GM21717 (cell line): ENCODE results near the gene PCDHGA3.
"Not testable (repeated sequence)": the region's sequence is repeated elsewhere in the genome, so short reads cannot be mapped to it uniquely, and the experiment has no call there.

Source experiments
- ATAC-seq: cut with Tn5 transposase; IDR thresholded peaks from one replicate; pipeline ENCODE4 v1.9.1; 2021; ENCODE audit warnings: mild to moderate bottlenecking, moderate library complexity; ENCODE audit not compliant: unreplicated experiment

Gene PCDHGA3

DNA sequence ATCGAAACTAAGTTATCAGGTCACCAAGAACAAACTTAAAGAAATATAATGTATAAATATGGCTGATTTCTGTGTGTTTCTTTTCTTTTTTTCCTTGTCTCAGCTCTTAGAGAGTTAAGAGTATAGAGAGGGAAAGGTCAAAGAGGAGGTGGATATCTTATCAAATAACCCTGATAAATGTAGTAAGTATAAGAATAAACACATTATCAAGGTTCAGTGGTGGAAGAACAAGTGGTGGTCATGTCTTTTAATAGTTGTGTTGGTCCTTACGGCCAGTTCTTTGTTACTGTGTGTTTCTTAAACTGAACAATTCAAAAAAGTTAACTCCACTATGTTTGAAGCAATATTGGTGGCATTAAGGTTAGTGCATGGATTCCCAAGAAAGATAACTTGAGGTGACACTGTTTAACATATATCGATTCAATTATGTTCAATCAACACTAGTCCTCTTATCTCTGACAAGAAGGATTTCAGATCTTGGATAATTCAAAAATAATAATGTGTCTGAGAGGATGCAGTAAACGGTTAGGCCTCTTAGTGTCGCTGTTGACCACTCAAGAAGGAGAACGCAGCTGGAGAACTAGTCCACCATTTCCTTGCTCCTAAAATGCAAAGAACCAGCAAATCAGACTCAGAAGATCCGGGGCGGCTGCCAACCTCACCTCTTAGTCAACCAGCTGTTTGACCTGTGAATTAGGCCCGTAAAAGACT, at the start of gene PCDHGA3:
PCDHGA3 (plus strand) TSS at position 588 of the 711 bp plus-strand sequence. CDS start 205 bp downstream, outside the sequence.
- ATAC-seq: no peak

DNA sequence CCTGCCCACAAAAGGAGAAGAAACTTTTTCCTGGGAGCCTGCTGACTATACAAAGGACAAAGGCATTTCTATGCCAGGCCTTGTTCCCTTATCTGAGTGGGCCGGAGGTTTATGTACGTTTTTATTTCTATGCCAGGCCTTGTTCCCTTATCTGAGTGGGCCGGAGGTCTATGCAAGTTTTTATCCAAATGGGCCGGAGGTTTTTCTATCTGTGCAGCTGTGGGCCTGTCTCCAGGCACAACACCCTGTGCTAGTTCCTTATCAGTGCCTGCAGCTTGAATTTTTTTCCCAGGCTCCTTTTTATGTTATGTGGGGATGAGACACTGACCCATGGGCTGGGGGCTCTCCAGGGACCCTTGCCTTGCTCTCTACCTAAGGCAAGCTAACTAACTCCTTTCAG, 45.3 kb upstream of the PCDHGA3 start:
- no peak for ATAC-seq

DNA sequence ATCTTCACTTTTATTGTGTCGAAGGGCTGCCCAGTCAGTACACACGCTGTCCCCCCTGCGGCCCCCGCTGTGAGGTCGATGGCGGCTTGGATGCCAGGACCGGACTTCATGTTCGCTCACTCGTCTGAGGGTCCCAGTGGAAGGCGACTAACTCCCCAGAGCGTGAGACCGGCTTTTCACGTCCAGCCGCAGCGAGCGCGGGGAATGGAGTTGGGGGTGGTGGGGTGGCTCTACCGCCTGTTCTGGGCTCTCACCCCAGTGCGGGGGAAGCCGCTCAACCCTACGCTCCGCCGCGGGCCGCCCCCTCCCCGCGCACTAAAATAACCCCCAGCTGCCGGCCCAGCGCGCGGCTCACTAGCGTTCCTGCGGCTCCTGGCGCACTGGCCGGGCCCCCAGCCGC, 39.9 kb upstream of the PCDHGA3 start, which contains the start of gene SLC25A2:
SLC25A2 (minus strand) TSS at position 294 of the 400 bp plus-strand sequence; CDS start at position 110, 184 bp downstream.
- ATAC-seq: no peak

DNA sequence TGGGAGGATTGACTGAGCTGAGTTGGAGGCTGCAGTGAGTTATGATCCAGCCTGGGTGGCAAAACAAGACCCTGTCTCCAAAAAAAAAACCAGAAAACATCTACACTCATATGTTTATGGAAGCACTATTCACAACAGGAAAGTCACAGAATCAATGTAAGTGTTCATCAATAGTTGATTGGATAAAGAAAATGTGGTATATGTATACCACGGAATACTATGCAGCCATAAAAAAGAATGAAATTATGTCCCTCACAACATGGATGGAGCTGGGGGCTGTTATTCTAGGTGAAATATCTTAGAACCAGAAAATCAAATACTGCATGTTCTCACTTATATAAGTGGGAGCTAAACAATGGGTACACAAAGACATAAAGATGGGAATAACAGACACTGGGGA, 37.0 kb upstream of the PCDHGA3 start:
- no peak for ATAC-seq

DNA sequence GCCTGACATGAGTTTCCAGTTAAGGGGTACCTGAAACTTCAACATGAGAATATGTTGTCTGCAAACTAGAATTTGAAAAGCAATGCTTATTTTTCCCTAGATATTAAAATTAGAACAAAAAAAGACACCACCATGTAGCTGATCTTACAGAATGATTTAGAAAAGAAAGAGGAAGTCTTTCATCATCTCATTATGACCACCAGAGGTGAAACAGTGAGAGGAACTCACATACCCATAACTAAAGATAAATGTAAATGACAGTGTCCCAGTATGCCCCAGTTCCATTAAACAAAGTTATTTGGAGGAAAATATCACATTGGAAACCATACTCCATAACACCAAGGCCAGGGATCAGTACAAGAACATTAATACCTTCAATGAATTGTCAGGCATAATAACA, 29.9 kb upstream of the PCDHGA3 start:
- ATAC-seq: no peak

DNA sequence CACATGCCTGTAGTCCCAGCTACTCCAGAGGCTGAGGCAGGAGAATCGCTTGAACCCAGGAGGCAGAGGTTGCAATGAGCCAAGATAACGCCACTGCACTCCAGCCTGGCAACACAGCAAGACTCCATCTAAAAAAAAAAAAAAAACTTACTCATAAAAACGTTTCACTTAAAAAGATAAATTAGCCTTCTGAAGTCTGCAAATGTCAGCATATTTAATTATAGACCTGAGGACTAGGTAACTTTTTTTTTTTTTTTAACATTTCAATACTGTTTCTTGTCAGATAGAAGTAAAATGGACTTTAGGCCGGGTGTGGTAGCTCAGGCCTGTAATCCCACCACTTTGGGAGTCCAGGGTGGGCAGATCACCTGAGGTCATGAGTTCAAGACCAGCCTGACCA, 26.7 kb upstream of the PCDHGA3 start:
- ATAC-seq: not testable (repeated sequence)

DNA sequence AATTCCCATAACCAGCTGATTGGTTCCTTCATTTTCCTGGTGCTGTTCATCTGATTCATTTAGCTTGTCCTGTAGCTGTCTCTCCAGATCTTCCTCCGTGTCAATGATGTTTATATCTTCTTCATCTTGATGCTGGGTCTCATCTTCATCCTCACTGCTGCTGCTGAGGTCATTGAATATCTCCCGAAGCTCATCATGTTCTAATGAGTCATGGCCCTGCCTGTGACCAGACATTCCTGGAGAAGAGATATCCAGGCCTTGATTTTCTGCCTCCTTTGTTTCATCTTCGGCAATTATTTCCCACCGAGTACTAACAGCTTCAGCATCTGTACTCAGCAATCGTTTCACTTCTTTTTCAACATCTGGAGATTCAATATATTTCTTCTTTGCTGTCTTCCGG, 24.4 kb upstream of the PCDHGA3 start:
- no peak for ATAC-seq

DNA sequence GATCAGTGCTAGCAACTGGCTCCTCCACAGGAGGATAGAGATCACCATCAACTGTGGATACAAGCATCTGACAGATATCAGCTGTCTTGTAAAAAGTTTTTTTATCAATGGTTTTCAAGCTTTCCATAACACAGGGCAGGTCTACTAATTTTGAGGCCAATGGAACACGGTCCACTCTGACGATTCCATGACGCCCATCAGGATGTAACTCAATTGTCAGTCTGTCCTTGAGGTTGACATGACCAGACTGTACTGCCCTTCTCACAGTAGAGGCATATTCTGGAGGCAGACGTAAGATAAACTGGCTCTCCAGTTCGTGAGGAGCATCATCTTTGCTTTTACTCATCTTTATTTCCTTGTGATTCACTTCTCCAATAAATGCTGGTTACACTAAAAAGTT, 23.9 kb upstream of the PCDHGA3 start:
- ATAC-seq: no peak

DNA sequence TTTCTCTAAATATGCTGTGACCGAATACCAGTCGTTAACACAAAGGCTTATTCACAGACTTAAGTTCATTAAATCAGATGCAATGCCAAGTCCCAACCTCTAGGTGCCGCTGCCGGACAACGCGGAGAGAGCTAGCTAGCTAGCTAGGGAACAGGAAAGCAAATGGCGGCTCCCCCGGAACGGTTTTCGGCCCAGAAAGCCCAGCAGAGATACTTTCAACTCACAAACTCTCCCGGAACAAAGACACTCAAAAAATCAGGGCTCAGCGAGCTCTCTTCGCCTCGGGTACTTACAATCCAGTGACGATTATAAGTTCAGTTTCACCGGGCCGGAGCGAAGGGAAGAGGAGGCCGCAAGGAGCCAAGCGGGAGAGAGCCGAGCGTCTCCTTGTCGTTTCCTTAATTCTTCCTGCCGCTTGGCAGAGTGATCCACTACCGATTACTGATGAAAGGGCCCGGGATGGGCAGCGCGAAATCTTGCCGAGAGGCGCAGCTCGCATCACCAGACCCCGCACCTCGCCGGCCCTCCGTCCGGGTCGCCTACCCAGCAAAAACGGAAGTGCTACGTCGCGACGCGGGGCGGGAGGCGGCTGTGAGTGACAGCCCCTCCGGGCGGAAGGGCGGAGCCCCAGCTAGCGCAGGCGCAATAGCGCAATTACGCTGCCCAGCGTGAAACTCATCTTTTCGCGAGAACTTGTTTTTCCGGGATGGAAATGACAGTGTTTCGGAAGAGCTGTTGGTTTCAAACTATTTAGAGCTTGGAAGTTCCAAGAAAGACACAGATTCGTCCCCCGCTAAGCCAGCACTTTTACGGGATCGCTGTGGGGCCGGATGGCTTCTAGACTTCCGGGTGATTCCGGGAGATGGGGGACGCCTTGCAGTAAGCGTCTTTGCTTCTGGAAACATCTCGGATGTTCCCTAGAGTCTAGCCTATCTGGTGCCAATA, 23.1 kb upstream of the PCDHGA3 start, which contains the start of gene TAF7:
TAF7 (minus strand) TSS at position 560 of the 945 bp plus-strand sequence. CDS start 740 bp downstream, outside the sequence.
- peak; percentile 93 for ATAC-seq

DNA sequence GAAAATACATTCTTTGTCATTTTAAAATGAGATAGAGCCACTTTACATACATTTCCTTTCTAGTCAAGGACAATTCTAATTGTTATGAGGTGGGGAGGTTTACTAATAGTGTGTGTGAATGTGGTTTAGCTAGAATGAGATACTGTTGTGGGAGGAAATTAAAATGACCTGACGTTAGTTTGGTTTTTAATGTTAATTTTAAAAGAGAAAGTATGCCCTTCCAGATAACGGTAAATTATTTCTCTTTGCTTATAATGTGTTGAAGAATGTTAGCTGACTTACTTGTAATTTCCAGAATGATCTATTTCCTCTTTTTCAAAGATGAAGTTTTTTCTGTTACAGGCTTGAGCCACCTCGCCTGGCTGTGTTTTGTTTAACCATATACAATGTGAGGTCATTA, 21.4 kb upstream of the PCDHGA3 start:
- ATAC-seq: no peak

DNA sequence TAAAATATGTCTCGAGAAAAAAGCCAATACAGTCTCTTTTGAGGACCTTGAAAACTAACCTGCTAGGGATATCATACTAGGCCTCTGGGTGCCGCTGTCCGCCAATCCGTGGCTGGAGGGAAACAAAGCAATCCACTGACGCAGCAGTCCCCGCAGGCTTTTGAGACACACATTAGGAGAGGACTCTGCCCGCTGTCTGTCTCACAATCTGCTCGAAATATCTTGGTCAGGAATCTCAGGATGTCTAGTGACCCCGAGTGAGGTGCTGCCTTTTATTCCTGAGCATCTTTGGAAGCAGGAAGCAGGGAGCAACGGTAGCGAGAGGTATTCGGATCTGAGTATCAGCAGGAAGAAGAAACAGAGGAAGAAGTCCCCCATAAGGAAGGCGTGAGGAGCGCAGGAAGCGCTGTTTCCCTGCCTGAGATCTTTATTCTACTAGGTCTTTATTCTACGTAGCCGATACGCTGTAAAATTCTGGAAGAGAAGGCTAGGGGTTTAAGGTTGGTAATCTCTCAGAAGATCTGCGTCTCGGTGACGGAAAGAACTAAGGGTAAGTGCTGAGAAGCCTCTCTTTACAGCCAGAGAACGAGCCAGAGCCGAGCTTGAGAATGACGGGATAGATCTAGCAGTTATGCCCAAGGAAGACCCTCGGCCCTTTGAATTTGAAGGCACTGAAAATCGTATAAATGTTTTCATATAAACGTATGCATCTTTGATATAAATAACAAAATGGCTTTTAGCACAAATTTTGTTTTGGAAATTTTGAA, 17.4 kb upstream of the PCDHGA3 start:
- peak; percentile 82 for ATAC-seq

DNA sequence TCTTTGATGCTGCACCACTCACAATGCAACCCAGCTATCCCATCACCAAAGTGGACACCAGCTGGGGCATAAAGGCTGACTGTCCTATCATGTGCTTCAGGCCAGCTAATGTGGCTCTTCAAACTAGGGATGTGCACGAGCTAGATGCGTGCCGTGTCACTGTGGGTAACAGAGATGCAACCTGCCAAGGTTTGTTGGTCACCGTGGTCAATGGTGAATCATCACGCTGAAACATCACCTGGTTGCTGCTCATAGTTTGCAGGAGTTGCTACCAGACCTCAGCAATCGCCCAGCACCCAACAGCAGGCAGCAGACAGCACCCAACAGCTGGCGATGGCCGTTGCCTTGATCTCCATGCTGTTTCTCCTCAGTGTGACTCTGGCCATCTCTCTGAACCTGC, 15.4 kb upstream of the PCDHGA3 start:
- no peak for ATAC-seq

DNA sequence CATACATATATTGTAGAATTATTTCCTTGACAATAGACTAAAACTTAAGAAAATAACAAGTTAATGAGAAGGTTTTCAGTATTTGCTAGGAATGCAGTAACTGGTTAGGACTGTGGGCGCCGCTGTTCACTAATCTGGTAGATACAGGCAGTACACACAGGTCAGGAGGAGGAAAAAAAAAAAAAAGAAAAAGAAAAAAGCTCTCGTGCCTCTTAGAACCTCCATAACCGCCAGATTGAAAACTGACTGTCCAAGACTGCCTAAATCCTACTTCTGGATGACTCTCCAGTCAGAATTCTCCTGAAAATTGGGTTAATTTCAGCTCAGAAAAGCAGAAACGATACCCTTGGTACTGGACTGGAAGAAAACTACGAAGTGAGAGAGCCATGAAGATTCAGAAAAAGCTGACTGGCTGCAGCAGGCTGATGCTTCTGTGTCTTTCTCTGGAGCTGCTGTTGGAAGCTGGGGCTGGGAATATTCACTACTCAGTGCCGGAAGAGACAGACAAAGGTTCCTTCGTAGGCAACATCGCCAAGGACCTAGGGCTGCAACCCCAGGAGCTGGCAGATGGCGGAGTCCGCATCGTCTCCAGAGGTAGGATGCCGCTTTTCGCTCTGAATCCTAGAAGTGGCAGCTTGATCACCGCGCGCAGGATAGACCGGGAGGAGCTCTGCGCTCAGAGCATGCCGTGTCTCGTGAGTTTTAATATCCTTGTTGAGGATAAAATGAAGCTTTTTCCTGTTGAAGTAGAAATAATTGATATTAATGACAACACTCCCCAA, 13.1 kb upstream of the PCDHGA3 start, which contains the start of gene PCDHGA1:
PCDHGA1 (plus strand) TSS at position 216 of the 782 bp plus-strand sequence.
- ATAC-seq: no peak

DNA sequence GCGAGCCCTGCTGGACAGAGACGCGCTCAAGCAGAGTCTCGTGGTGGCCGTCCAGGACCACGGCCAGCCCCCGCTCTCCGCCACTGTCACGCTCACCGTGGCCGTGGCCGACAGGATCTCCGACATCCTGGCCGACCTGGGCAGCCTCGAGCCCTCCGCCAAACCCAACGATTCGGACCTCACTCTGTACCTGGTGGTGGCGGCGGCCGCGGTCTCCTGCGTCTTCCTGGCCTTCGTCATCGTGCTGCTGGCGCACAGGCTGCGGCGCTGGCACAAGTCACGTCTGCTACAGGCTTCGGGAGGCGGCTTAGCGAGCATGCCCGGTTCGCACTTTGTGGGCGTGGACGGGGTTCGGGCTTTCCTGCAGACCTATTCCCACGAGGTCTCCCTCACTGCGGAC, 11.1 kb upstream of the PCDHGA3 start:
- ATAC-seq: not testable (repeated sequence)

DNA sequence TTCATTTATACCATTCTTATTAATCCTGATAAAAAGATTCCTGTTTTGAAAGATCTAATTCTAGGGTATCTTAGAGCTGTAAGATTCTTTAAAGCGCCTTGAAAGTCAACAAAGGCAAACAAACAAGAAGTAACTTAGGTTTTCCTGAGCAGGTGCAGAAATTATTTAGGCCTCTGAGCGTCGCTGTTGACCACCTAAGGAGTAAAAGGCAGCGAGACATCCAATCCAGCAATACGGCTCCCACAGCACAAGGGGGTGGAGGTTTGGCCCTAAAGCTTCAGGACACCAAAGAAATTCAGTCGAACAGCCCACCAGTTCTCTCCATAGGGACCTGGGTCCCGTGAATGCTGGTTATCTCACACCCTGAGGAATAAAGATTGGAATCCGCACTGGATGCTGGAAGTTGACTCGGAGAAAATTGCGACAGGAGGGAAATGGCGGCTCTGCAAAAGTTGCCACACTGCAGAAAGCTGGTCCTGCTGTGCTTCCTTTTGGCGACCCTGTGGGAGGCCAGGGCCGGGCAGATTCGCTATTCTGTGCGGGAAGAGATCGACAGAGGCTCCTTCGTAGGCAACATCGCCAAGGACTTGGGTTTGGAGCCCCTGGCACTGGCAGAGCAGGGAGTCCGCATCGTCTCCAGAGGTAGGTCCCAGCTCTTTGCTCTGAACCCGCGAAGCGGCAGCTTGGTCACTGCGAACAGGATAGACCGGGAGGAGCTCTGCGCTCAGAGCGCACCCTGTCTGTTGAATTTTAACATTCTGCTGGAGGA, 4.9 kb upstream of the PCDHGA3 start, which contains the start of gene PCDHGA2:
PCDHGA2 (plus strand) TSS at position 223 of the 769 bp plus-strand sequence.
- no peak for ATAC-seq

DNA sequence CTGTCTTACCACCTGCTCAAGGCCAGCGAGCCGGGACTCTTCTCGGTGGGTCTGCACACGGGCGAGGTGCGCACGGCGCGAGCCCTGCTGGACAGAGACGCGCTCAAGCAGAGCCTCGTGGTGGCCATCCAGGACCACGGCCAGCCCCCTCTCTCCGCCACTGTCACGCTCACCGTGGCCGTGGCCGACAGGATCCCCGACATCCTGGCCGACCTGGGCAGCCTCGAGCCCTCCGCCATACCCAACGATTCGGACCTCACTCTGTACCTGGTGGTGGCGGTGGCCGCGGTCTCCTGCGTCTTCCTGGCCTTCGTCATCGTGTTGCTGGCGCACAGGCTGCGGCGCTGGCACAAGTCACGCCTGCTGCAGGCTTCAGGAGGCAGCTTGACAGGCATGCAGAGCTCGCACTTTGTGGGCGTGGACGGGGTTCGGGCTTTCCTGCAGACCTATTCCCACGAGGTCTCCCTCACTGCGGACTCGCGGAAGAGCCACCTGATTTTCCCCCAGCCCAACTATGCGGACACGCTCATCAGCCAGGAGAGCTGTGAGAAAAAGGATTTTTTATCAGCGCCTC, 2.8 kb upstream of the PCDHGA3 start:
- not testable (repeated sequence) for ATAC-seq

DNA sequence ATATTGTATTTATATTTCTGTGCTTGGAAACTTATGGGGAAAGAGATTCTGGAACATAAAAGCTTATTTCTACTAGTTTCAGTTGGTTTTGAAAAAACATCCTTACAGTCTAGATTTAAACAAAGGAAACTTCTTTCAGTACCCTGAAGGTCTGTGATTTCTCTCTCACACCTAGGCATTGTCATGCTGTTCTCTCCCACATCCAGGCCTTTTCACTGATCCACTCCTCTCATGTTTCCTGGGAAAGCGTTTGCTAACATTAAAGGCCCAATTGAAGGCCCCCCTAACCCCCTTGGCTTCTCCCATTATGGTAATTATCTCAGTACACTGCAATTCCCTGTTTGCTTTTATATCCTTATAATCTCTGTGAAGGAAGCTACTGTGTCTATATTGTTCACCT, 856 bp upstream of the PCDHGA3 start:
- no peak for ATAC-seq

DNA sequence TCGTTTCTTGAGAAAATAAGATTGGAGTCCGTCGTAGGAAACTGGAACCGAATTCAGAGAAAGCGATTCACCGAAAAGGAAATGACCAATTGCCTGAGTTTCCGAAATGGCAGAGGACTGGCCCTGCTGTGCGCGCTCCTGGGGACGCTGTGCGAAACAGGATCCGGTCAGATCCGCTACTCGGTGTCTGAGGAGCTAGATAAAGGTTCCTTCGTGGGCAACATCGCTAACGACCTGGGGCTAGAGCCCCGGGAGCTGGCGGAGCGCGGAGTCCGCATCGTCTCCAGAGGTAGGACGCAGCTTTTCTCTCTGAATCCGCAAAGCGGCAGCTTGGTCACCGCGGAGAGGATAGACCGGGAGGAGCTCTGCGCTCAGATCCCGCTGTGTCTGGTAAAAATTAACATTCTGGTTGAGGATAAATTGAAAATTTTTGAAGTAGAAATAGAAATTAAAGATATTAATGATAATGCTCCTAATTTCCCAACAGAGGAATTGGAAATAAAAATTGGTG, 379 bp downstream of the PCDHGA3 start:
- ATAC-seq: no peak

DNA sequence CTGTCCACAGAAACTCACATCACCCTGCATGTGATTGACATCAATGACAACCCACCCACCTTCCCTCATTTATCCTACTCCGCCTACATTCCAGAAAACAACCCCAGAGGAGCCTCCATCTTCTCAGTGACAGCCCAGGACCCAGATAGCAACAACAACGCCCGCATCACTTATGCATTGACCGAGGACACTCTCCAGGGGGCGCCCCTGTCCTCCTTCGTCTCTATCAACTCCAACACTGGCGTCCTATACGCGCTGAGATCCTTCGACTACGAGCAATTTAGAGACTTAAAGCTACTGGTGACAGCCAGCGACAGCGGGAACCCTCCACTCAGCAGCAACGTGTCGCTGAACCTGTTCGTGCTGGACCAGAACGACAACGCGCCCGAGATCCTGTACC, 1.7 kb downstream of the PCDHGA3 start:
- ATAC-seq: no peak
